A549 (cell line): Measurements from ENCODE around the gene RFT1. TPM values are rescaled to one million over a fixed set of nuclear protein-coding genes. Genes with fewer than 3 reads are reported as not detected.

Experiments used
- ATAC-seq, 2 experiments: fragments of 200-7000 bp in 1 of 2; fragments of >200 bp in 1 of 2; cut with Nextera tagmentation in 1 of 2; cut with Tn5 transposase in 1 of 2; 3 replicates each; pipeline versions ENCODE4 v1.8.0 to v1.9.1; 2018 to 2020; ENCODE audit warnings: mild to moderate bottlenecking in 1 of 2, moderate library complexity in 1 of 2
- CTCF ChIA-PET: fragments of 300-600 bp; sonication (Branson Sonifier 250); formaldehyde crosslinking; extraction: SDS; loops from one replicate; lab custom pipeline; 2021; ENCODE audit warnings: antibody characterized with exemption, inconsistent platforms; lab: Yijun Ruan, JAX
- POLR2A ChIA-PET: fragments of 350-600 bp; formaldehyde crosslinking; extraction: SDS; loops from one replicate; lab custom pipeline; 2021; ENCODE audit warnings: antibody characterized with exemption, inconsistent platforms; lab: Yijun Ruan, JAX
- DNase-seq, 2 experiments: peaks; one replicate each; pipeline versions ENCODE4 v3.0.0 to v3.0.0-alpha.2; 2011 to 2016; ENCODE audit warnings: low read depth in 1 of 2, low spot score in 1 of 2
- FAIRE-seq: peaks from 2 replicates; lab custom pipeline; 2011; peaks lifted over from hg19 to GRCh38; lab: Jason Lieb, UNC
- H3K27ac ChIP-seq, 2 experiments: fragments of >200 bp; sonication (Bioruptor Twin); formaldehyde crosslinking; 3 replicates each; pipeline ENCODE4 v1.5.1; 2016 to 2017
- H3K4me1 ChIP-seq: fragments of >200 bp; sonication (Bioruptor Twin); formaldehyde crosslinking; 3 replicates; pipeline ENCODE4 v1.6.1; 2016
- H3K4me2 ChIP-seq: fragments of >200 bp; sonication (Bioruptor Twin); formaldehyde crosslinking; 3 replicates; pipeline ENCODE4 v1.6.1; 2016
- H3K4me3 ChIP-seq: fragments of >200 bp; sonication (Bioruptor Twin); formaldehyde crosslinking; 3 replicates; pipeline ENCODE4 v1.5.1; 2016
- H3K9me3 ChIP-seq: fragments of >200 bp; sonication (Bioruptor Twin); formaldehyde crosslinking; 3 replicates; pipeline ENCODE4 v1.6.1; 2016
- CBX2 ChIP-seq: fragments of 200-600 bp; sonication (generic); IDR thresholded peaks from 2 replicates; pipeline ENCODE4 v1.6.1; 2016; ENCODE audit warnings: low read depth, mild to moderate bottlenecking, borderline replicate concordance
- CTCF ChIP-seq: fragments of >200 bp; sonication (Bioruptor Twin); formaldehyde crosslinking; IDR thresholded peaks from 3 replicates; pipeline ENCODE4 v1.5.1; 2016
- EHF ChIP-seq: fragments of 250-450 bp; sonication (Bioruptor Pico); IDR thresholded peaks from 2 replicates; pipeline ENCODE4 v1.5.0; 2020; ENCODE audit warnings: mild to moderate bottlenecking
- ELK1 ChIP-seq: fragments of 150-350 bp; IDR thresholded peaks from 2 replicates; pipeline ENCODE4 v1.6.1; 2014; ENCODE audit warnings: low read depth, mild to moderate bottlenecking, low read length
- FOSB ChIP-seq: fragments of 250-450 bp; sonication (Bioruptor Pico); IDR thresholded peaks from 2 replicates; pipeline ENCODE4 v1.5.0; 2020; ENCODE audit warnings: mild to moderate bottlenecking, moderate library complexity
- GATA3 ChIP-seq: IDR thresholded peaks from 2 replicates; pipeline ENCODE4 v1.6.1; 2012; ENCODE audit warnings: borderline replicate concordance
- HDAC2 ChIP-seq: fragments of 200-600 bp; sonication (generic); IDR thresholded peaks from 2 replicates; pipeline ENCODE4 v1.6.1; 2016
- KDM1A ChIP-seq: fragments of 200-600 bp; sonication (generic); IDR thresholded peaks from 2 replicates; pipeline ENCODE4 v1.6.1; 2016; ENCODE audit warnings: low read depth, mild to moderate bottlenecking
- MAZ ChIP-seq: fragments of 150-350 bp; IDR thresholded peaks from 2 replicates; pipeline ENCODE4 v1.6.1; 2014; ENCODE audit warnings: antibody characterized with exemption, low read depth, low read length, borderline replicate concordance
- NFE2L2 ChIP-seq: fragments of 150-350 bp; conservative IDR thresholded peaks from 2 replicates; pipeline ENCODE4 v1.6.1; 2014; ENCODE audit warnings: low read length
- NR3C1 ChIP-seq: fragments of >200 bp; sonication (Bioruptor Twin); formaldehyde crosslinking; IDR thresholded peaks from 3 replicates; pipeline ENCODE4 v1.6.1; 2017
- RAD21 ChIP-seq, 2 experiments: fragments of >200 bp in 1 of 2; sonication (Bioruptor Twin) in 1 of 2; formaldehyde crosslinking in 1 of 2; IDR thresholded peaks in 1 of 2; conservative IDR thresholded peaks in 1 of 2; 2 replicates in 1 of 2; 3 replicates in 1 of 2; pipeline ENCODE4 v1.6.1; 2012 to 2018; ENCODE audit warnings: inconsistent platforms in 1 of 2
- RCOR1 ChIP-seq: fragments of 150-350 bp; IDR thresholded peaks from 2 replicates; pipeline ENCODE4 v1.6.1; 2014; ENCODE audit warnings: antibody characterized with exemption, low read length, low read depth
- SMC3 ChIP-seq: fragments of >200 bp; sonication (Bioruptor Twin); formaldehyde crosslinking; IDR thresholded peaks from 3 replicates; pipeline ENCODE4 v1.6.1; 2018; ENCODE audit warnings: inconsistent platforms
- TFCP2L1 ChIP-seq: fragments of 250-450 bp; sonication (Bioruptor Pico); IDR thresholded peaks from 2 replicates; pipeline ENCODE4 v1.5.0; 2021; ENCODE audit warnings: mild to moderate bottlenecking
- TP53 ChIP-seq: fragments of 250-450 bp; sonication (Bioruptor Pico); IDR thresholded peaks from 2 replicates; pipeline ENCODE4 v1.5.0; 2021; ENCODE audit warnings: mild to moderate bottlenecking, moderate library complexity
- USF2 ChIP-seq: fragments of 450-650 bp; IDR thresholded peaks from 2 replicates; pipeline ENCODE4 v1.6.1; 2014; ENCODE audit warnings: antibody characterized with exemption
- ZNF302 ChIP-seq: fragments of 250-450 bp; sonication (Bioruptor Pico); IDR thresholded peaks from 2 replicates; pipeline ENCODE4 v1.9.0; 2021; ENCODE audit warnings: inconsistent platforms, mild to moderate bottlenecking, moderate library complexity
- ZSCAN20 ChIP-seq: fragments of 250-450 bp; sonication (Bioruptor Pico); IDR thresholded peaks from 2 replicates; pipeline ENCODE4 v1.8.0; 2022; ENCODE audit warnings: mild to moderate bottlenecking, moderate library complexity
- WGBS: methylation state at CpG from one replicate; pipeline ENCODE4 v1.1.6; 2017; ENCODE audit errors: missing lambda C conversion rate; 5-methylcytosine and 5-hydroxymethylcytosine counted together
- polyA plus RNA-seq, 4 experiments: library from polyadenylated mRNA; depleted of rRNA in 3 of 4; stranded (reverse); fragments of >200 nt; fragmentation: RNase III in 1 of 4; extraction: RNeasy Plus Mini Kit Qiagen cat#74134 plus additional on column Dnase treatment in 1 of 4; gene quantifications; 2 replicates in 3 of 4; 3 replicates in 1 of 4; pipeline ENCODE4 v1.2.3, GENCODE V29; 2011 to 2017

Gene RFT1
- polyA plus RNA-seq, 2 of the 4 experiments (the other 2 are of a cell fraction): 15.6 to 33.6 TPM

- no peaks in the 10 kb centered on the region for H3K4me1 ChIP-seq
- 75% methylated on average over 7 of the region's 7 CpGs for WGBS
- ChIA-PET POLR2A (no interaction called here), CTCF (interaction anchor here (0.7 to 1.0 kb wide), 2 partner anchors 34 to 230 kb away, joined by 3 read pairs; no protein-coding TSS in a partner anchor)
- ATAC-seq (no peak), FAIRE-seq (no peak), DNase-seq (no peak)
- H3K27ac ChIP-seq: no peak overlapping the region
- H3K4me3 ChIP-seq: no peak overlapping the region
- no peaks in the 10 kb centered on the region for H3K9me3 ChIP-seq
- TF ChIP-seq TP53: no peak
- no peak for TF ChIP-seq ELK1
- TF ChIP-seq NR3C1: no peak
- no peak for TF ChIP-seq ZNF302 (CRISPR knock-in tag)
- TF ChIP-seq HDAC2: no peak
- no peak for TF ChIP-seq FOSB (CRISPR knock-in tag)
- no peak for TF ChIP-seq USF2
- no peak for TF ChIP-seq EHF
- no peak for TF ChIP-seq RAD21 (conservative IDR thresholded peaks at IDR 0.05 in 1 of 2, IDR thresholded peaks at IDR 0.05 in 1 of 2)
- no peak for TF ChIP-seq RCOR1
- no peak overlapping the region for H3K4me2 ChIP-seq
Measured at GRCh38 chr3:53080612-53081205, 49.5 kb downstream of the RFT1 start.

GRCh38 chr3:53079791-53080555 lies 50.3 kb downstream of the RFT1 start:
- CTCF ChIA-PET: interaction anchor here (0.7 to 1.0 kb wide), 4 partner anchors 10 to 229 kb away, joined by 3 read pairs; no protein-coding TSS in a partner anchor
- ATAC-seq: no peak

More at GRCh38 chr3:53079791-53080555, 50.3 kb downstream of the RFT1 start:
- H3K4me3 ChIP-seq: no peak overlapping the region
- H3K27ac ChIP-seq: no peak overlapping the region
- H3K4me1 ChIP-seq: no peaks in the 10 kb centered on the region
- POLR2A ChIA-PET: no interaction called here
- FAIRE-seq: no peak
- WGBS: 90% methylated on average over 12 of the region's 12 CpGs
- TF ChIP-seq GATA3 (no peak), TFCP2L1 (no peak), SMC3 (no peak), USF2 (no peak), CTCF (no peak), NFE2L2 (no peak), MAZ (no peak), CBX2 (no peak), ZSCAN20 (CRISPR knock-in tag) (no peak), KDM1A (no peak), ZNF302 (CRISPR knock-in tag) (no peak)
- no peaks in the 10 kb centered on the region for H3K9me3 ChIP-seq
- H3K4me2 ChIP-seq: no peak overlapping the region
- no peak for DNase-seq
